VCaP (cell line): ENCODE measurements around the gene HHLA2.

Experiments
- H3K27ac ChIP-seq: fragments of 450-650 bp; 2 replicates; pipeline ENCODE4 v1.5.1; 2017
- CTCF ChIP-seq: fragments of 450-650 bp; conservative IDR thresholded peaks from 2 replicates; pipeline ENCODE4 v1.5.1; 2017; ENCODE audit warnings: mild to moderate bottlenecking, moderate library complexity

Gene HHLA2

GRCh38 chr3:108388136-108389132 is 92.1 kb downstream of the HHLA2 start:
- H3K27ac ChIP-seq = no peak overlapping the region
- no peak for TF ChIP-seq CTCF

- H3K27ac ChIP-seq = no peak overlapping the region
- no peak for TF ChIP-seq CTCF
Observed at GRCh38 chr3:108389372-108389771, 93.0 kb downstream of the HHLA2 start.

- TF ChIP-seq CTCF = no peak
- H3K27ac ChIP-seq = peak overlapping the region; percentile 31
Observed at GRCh38 chr3:108391917-108392593, 95.7 kb downstream of the HHLA2 start.

GRCh38 chr3:108393128-108393900 is 97.0 kb downstream of the HHLA2 start:
- TF ChIP-seq CTCF = no peak

GRCh38 chr3:108394016-108394415 is 97.7 kb downstream of the HHLA2 start:
- TF ChIP-seq CTCF = no peak
- no peak overlapping the region for H3K27ac ChIP-seq

More at GRCh38 chr3:108393128-108393900, 97.0 kb downstream of the HHLA2 start:
- peak overlapping the region; percentile 31 for H3K27ac ChIP-seq

- no peak overlapping the region for H3K27ac ChIP-seq
- no peak for TF ChIP-seq CTCF
Observed at GRCh38 chr3:108394563-108394962, 98.2 kb downstream of the HHLA2 start.

- H3K27ac ChIP-seq = no peak overlapping the region
- no peak for TF ChIP-seq CTCF
Observed at GRCh38 chr3:108396336-108396735, 100.0 kb downstream of the HHLA2 start.
